H9 (cell line): ENCODE results near the gene DISP1. TPM values are rescaled to one million over a fixed set of nuclear protein-coding genes. Genes with fewer than 3 reads are reported as not detected.

Experiments
- DNase-seq: peaks from one replicate; pipeline ENCODE4 v3.0.0-alpha.2; 2017
- H2AFZ ChIP-seq: one replicate; pipeline ENCODE4 v1.6.1; 2013; ENCODE audit warnings: mild to moderate bottlenecking, low read length, control low read depth, moderate library complexity
- H2AK5ac ChIP-seq: 2 replicates; pipeline ENCODE4 v1.6.1; 2013; ENCODE audit warnings: low read length, control low read depth, mixed read lengths; ENCODE audit not compliant: insufficient read length
- H2BK120ac ChIP-seq: one replicate; pipeline ENCODE4 v1.6.1; 2013; ENCODE audit warnings: low read depth, mild to moderate bottlenecking, low read length, control low read depth, inconsistent platforms; ENCODE audit not compliant: poor library complexity, severe bottlenecking
- H2BK12ac ChIP-seq: 2 replicates; pipeline ENCODE4 v1.6.1; 2013; ENCODE audit warnings: low read length, control low read depth, mixed read lengths, low read depth; ENCODE audit not compliant: insufficient read length
- H2BK15ac ChIP-seq: 2 replicates; pipeline ENCODE4 v1.6.1; 2013; ENCODE audit warnings: low read depth, low read length, control low read depth
- H2BK20ac ChIP-seq: one replicate; pipeline ENCODE4 v1.6.1; 2013; ENCODE audit warnings: low read depth, mild to moderate bottlenecking, low read length, control low read depth, inconsistent platforms; ENCODE audit not compliant: poor library complexity, severe bottlenecking
- H2BK5ac ChIP-seq: 2 replicates; pipeline ENCODE4 v1.6.1; 2013; ENCODE audit warnings: low read length, control low read depth, mixed read lengths; ENCODE audit not compliant: insufficient read length
- H3K14ac ChIP-seq: 2 replicates; pipeline ENCODE4 v1.6.1; 2013; ENCODE audit warnings: low read length, control low read depth; ENCODE audit not compliant: insufficient read depth
- H3K18ac ChIP-seq: 2 replicates; pipeline ENCODE4 v1.6.1; 2013; ENCODE audit warnings: low read depth, mild to moderate bottlenecking, mixed read lengths, low read length, control low read depth; ENCODE audit not compliant: insufficient read length
- H3K23ac ChIP-seq: 2 replicates; pipeline ENCODE4 v1.6.1; 2013; ENCODE audit warnings: low read length, control low read depth, mixed read lengths, low read depth; ENCODE audit not compliant: insufficient read length
- H3K23me2 ChIP-seq: 2 replicates; pipeline ENCODE4 v1.6.1; 2013; ENCODE audit warnings: low read depth, mild to moderate bottlenecking, mixed read lengths, low read length, control low read depth; ENCODE audit not compliant: insufficient read length, poor library complexity, severe bottlenecking
- H3K27ac ChIP-seq: 2 replicates; pipeline ENCODE4 v1.5.1; 2013; ENCODE audit warnings: low read length, control low read depth, mixed read lengths, low read depth; ENCODE audit not compliant: insufficient read length
- H3K27me3 ChIP-seq: 2 replicates; pipeline ENCODE4 v1.6.1; 2013; ENCODE audit warnings: low read length, control low read depth, inconsistent platforms; ENCODE audit not compliant: insufficient read depth
- H3K4ac ChIP-seq: 2 replicates; pipeline ENCODE4 v1.6.1; 2013; ENCODE audit warnings: low read depth, mild to moderate bottlenecking, control low read depth, inconsistent platforms, low read length, moderate library complexity
- H3K4me1 ChIP-seq: 2 replicates; pipeline ENCODE4 v1.6.1; 2013; ENCODE audit warnings: low read length, control low read depth, inconsistent platforms; ENCODE audit not compliant: insufficient read depth
- H3K4me2 ChIP-seq: 2 replicates; pipeline ENCODE4 v1.6.1; 2013; ENCODE audit warnings: low read length, control low read depth, mixed read lengths; ENCODE audit not compliant: insufficient read length, insufficient read depth
- H3K56ac ChIP-seq: 2 replicates; pipeline ENCODE4 v1.6.1; 2013; ENCODE audit warnings: low read depth, mild to moderate bottlenecking, mixed read lengths, low read length, control low read depth; ENCODE audit not compliant: insufficient read length
- H3K79me1 ChIP-seq: 2 replicates; pipeline ENCODE4 v1.6.1; 2013; ENCODE audit warnings: low read depth, mild to moderate bottlenecking, moderate library complexity, low read length, control low read depth, inconsistent platforms; ENCODE audit not compliant: insufficient read depth, poor library complexity, severe bottlenecking
- H3K79me2 ChIP-seq: 2 replicates; pipeline ENCODE4 v1.6.1; 2013; ENCODE audit warnings: low read length, control low read depth, inconsistent platforms; ENCODE audit not compliant: insufficient read depth
- H3K9ac ChIP-seq: 2 replicates; pipeline ENCODE4 v1.6.1; 2013; ENCODE audit warnings: low read length, control low read depth, mixed read lengths; ENCODE audit not compliant: insufficient read length; ENCODE audit errors: extremely low read depth
- H3K9me3 ChIP-seq: one replicate; pipeline ENCODE4 v1.6.1; 2013; ENCODE audit warnings: low read depth, low read length, inconsistent platforms; ENCODE audit not compliant: control insufficient read depth
- H3T11ph ChIP-seq: one replicate; pipeline ENCODE4 v1.6.1; 2013; ENCODE audit warnings: mild to moderate bottlenecking, low read length, control low read depth, inconsistent platforms
- H4K20me1 ChIP-seq: one replicate; pipeline ENCODE4 v1.6.1; 2013; ENCODE audit not compliant: control insufficient read depth, insufficient read length, insufficient read depth
- H4K5ac ChIP-seq: 2 replicates; pipeline ENCODE4 v1.6.1; 2013; ENCODE audit warnings: low read depth, mild to moderate bottlenecking, mixed read lengths, low read length, control low read depth; ENCODE audit not compliant: insufficient read length
- H4K8ac ChIP-seq: replicated peaks from 2 replicates; pipeline ENCODE4 v1.6.1; 2013; ENCODE audit warnings: low read length, control low read depth, mixed read lengths, low read depth; ENCODE audit not compliant: insufficient read length
- H4K91ac ChIP-seq: 2 replicates; pipeline ENCODE4 v1.6.1; 2013; ENCODE audit warnings: low read depth, mild to moderate bottlenecking, moderate library complexity, mixed read lengths, low read length, control low read depth; ENCODE audit not compliant: insufficient read length
- H3K27ac Mint-ChIP-seq, 3 experiments: 2 replicates in 2 of 3; 3 replicates in 1 of 3; pipeline ENCODE4 v1.8.0; 2020 to 2021; ENCODE audit warnings: mixed read lengths in 3 of 3, mild to moderate bottlenecking in 1 of 3, moderate library complexity in 1 of 3
- H3K27me3 Mint-ChIP-seq: 2 replicates; pipeline ENCODE4 v1.8.0; 2021; ENCODE audit warnings: low read depth, mild to moderate bottlenecking, moderate library complexity, mixed read lengths
- H3K36me3 Mint-ChIP-seq, 3 experiments: 2 replicates in 2 of 3; 3 replicates in 1 of 3; pipeline ENCODE4 v1.8.0; 2020 to 2021; ENCODE audit warnings: low read depth in 3 of 3, mixed read lengths in 3 of 3; ENCODE audit not compliant: insufficient read depth in 1 of 3
- H3K4me1 Mint-ChIP-seq, 2 experiments: 2 replicates each; pipeline ENCODE4 v1.8.0; 2020; ENCODE audit warnings: mixed read lengths in 2 of 2
- H3K4me3 Mint-ChIP-seq, 2 experiments: 2 replicates in 1 of 2; 3 replicates in 1 of 2; pipeline ENCODE4 v1.8.0; 2020 to 2021; ENCODE audit warnings: mild to moderate bottlenecking in 2 of 2, mixed read lengths in 2 of 2, moderate library complexity in 1 of 2
- H3K9me3 Mint-ChIP-seq, 2 experiments: 2 replicates in 1 of 2; 3 replicates in 1 of 2; pipeline ENCODE4 v1.8.0; 2020; ENCODE audit warnings: mild to moderate bottlenecking in 2 of 2, mixed read lengths in 2 of 2, moderate library complexity in 1 of 2
- CTCF ChIP-seq: fragments of 200-600 bp; sonication (generic); conservative IDR thresholded peaks from 3 replicates; pipeline ENCODE4 v1.8.0; 2021; ENCODE audit warnings: antibody characterized with exemption, mild to moderate bottlenecking
- WGBS: extraction: QIAGEN DNeasy Blood & Tissue Kit; methylation state at CpG from one replicate; pipeline ENCODE4 v1.1.7; 2013; ENCODE audit warnings: missing lambda C conversion rate, low lambda C conversion rate, mixed read lengths; ENCODE audit not compliant: insufficient read length; ENCODE audit errors: extremely low coverage; 5-methylcytosine and 5-hydroxymethylcytosine counted together
- total RNA-seq: library from RNA; stranded (reverse); gene quantifications from 2 replicates; pipeline ENCODE4 v1.2.1, GENCODE V29; 2021

The DISP1 gene
- total RNA-seq, 1 experiment from 2014 or later, result 2.6 TPM

- TF ChIP-seq CTCF, result no peak
- H2BK20ac ChIP-seq, result no peak overlapping the region
- peaks cover 8% of the 10 kb centered on the region for H3K23me2 ChIP-seq
- H4K5ac ChIP-seq, result no peak overlapping the region
- Mint-ChIP-seq H3K4me3 (no peak overlapping the region), H3K9me3 (no peaks in the 10 kb centered on the region), H3K27me3 (peaks cover 35% of the 10 kb centered on the region), H3K27ac (no peak overlapping the region), H3K36me3 (no peaks in the 10 kb centered on the region), H3K4me1 (peaks cover 15% of the 10 kb centered on the region in 2 experiments)
- H2BK15ac ChIP-seq, result no peak overlapping the region
- no peaks in the 10 kb centered on the region for H3K79me2 ChIP-seq
- no peak overlapping the region for H3K23ac ChIP-seq
- no peak overlapping the region for H3K4me2 ChIP-seq
- no peak overlapping the region for H4K91ac ChIP-seq
- no peaks in the 10 kb centered on the region for H3K79me1 ChIP-seq
- H3K4ac ChIP-seq, result no peak overlapping the region
- no peak overlapping the region for H3K9ac ChIP-seq
- no peak overlapping the region for H3K56ac ChIP-seq
- H2BK12ac ChIP-seq, result no peak overlapping the region
- H3K27ac ChIP-seq, result no peak overlapping the region
- no peak overlapping the region for H4K8ac ChIP-seq
- no peak overlapping the region for H2AK5ac ChIP-seq
- no CpG with 5 or more reads among the region's 4 CpGs for WGBS
- no peak overlapping the region for H2AFZ ChIP-seq
- no peaks in the 10 kb centered on the region for H4K20me1 ChIP-seq
- DNase-seq, result no peak
- H3K14ac ChIP-seq, result no peak overlapping the region
- no peaks in the 10 kb centered on the region for H3K9me3 ChIP-seq
- no peak overlapping the region for H3T11ph ChIP-seq
- H3K4me1 ChIP-seq, result no peaks in the 10 kb centered on the region
- no peaks in the 10 kb centered on the region; the same call in 1 of the 2 replicates for H3K27me3 ChIP-seq
- H2BK5ac ChIP-seq, result no peak overlapping the region
- no peak overlapping the region for H3K18ac ChIP-seq
- no peak overlapping the region for H2BK120ac ChIP-seq
Observed at GRCh38 chr1:222811671-222812070, 3.2 kb upstream of the DISP1 start.
